SK-N-SH (cell line): ENCODE data around the gene TEK. TPM values are rescaled to one million over a fixed set of nuclear protein-coding genes. Genes with fewer than 3 reads are reported as not detected.
"Not testable (repeated sequence)": the region's sequence is repeated elsewhere in the genome, so short reads cannot be mapped to it uniquely, and the experiment has no call there.

Experiments used
- CTCF ChIA-PET: fragments of 300-600, 350-600 bp; formaldehyde crosslinking; extraction: SDS; loops from one replicate; lab custom pipeline; 2021; lab: Yijun Ruan, JAX
- POLR2A ChIA-PET: fragments of 350-600 bp; sonication (Branson Sonifier 250); formaldehyde crosslinking; extraction: SDS; loops from one replicate; lab custom pipeline; 2020; ENCODE audit warnings: antibody characterized with exemption, inconsistent platforms; lab: Yijun Ruan, JAX
- DNase-seq: peaks from one replicate; pipeline ENCODE4 v3.0.0; 2012
- H2AFZ ChIP-seq: fragments of 200-600 bp; sonication (generic); 2 replicates; pipeline ENCODE4 v1.8.1; 2016; ENCODE audit warnings: antibody characterized with exemption, mild to moderate bottlenecking, low read depth
- H3F3A ChIP-seq: fragments of 200-600 bp; sonication (generic); replicated peaks from 2 replicates; pipeline ENCODE3; 2016; ENCODE audit warnings: antibody characterized with exemption, mild to moderate bottlenecking; ENCODE audit not compliant: insufficient read depth
- H3K27ac ChIP-seq, 2 experiments: fragments of 200-500 bp in 1 of 2; fragments of 200-600 bp in 1 of 2; sonication (Bioruptor generic) in 1 of 2; sonication (generic), shearing (Covaris generic) in 1 of 2; 2 replicates each; pipeline versions ENCODE4 v1.5.1 to v1.6.1; 2014 to 2016; ENCODE audit warnings: low read depth in 2 of 2, inconsistent platforms in 1 of 2, low read length in 1 of 2, mild to moderate bottlenecking in 1 of 2, mixed read lengths in 1 of 2
- H3K27me3 ChIP-seq: fragments of 200-600 bp; sonication (generic), shearing (Covaris generic); 2 replicates; pipeline ENCODE4 v1.6.1; 2016; ENCODE audit warnings: mixed run types; ENCODE audit not compliant: insufficient read depth
- H3K36me3 ChIP-seq, 2 experiments: fragments of 200-500 bp in 1 of 2; fragments of 200-600 bp in 1 of 2; sonication (Bioruptor generic) in 1 of 2; sonication (generic) in 1 of 2; replicated peaks in 1 of 2; 2 replicates each; pipeline versions ENCODE3 to v1.5.1; 2014 to 2016; ENCODE audit warnings: low read length in 1 of 2, mild to moderate bottlenecking in 1 of 2; ENCODE audit not compliant: insufficient read depth in 2 of 2, control insufficient read depth in 1 of 2
- H3K4me1 ChIP-seq, 2 experiments: fragments of 200-500 bp in 1 of 2; fragments of 200-600 bp in 1 of 2; sonication (Bioruptor generic) in 1 of 2; sonication (generic), shearing (Covaris generic) in 1 of 2; 2 replicates each; pipeline versions ENCODE4 v1.5.1 to v1.6.1; 2014 to 2016; ENCODE audit warnings: low read depth in 1 of 2, low read length in 1 of 2, mixed run types in 1 of 2; ENCODE audit not compliant: insufficient read depth in 2 of 2, control insufficient read depth in 1 of 2
- H3K4me2 ChIP-seq: fragments of 200-600 bp; sonication (generic), shearing (Covaris generic); 2 replicates; pipeline ENCODE4 v1.6.1; 2017; ENCODE audit warnings: mixed run types
- H3K4me3 ChIP-seq, 2 experiments: fragments of 200-500 bp in 1 of 2; fragments of 200-600 bp in 1 of 2; sonication (Bioruptor generic) in 1 of 2; sonication (generic), shearing (Covaris generic) in 1 of 2; 2 replicates each; pipeline versions ENCODE4 v1.5.1 to v1.8.1; 2014 to 2016; ENCODE audit warnings: low read depth in 2 of 2, inconsistent platforms in 1 of 2, low read length in 1 of 2, mild to moderate bottlenecking in 1 of 2, mixed read lengths in 1 of 2, moderate library complexity in 1 of 2
- H3K79me2 ChIP-seq: fragments of 200-600 bp; sonication (generic); 2 replicates; pipeline ENCODE4 v1.8.1; 2017; ENCODE audit warnings: mild to moderate bottlenecking; ENCODE audit not compliant: insufficient read depth
- H3K9ac ChIP-seq: fragments of 200-600 bp; sonication (generic); 2 replicates; pipeline ENCODE4 v1.6.1; 2017; ENCODE audit warnings: mixed run types
- H3K9me2 ChIP-seq: fragments of 200-600 bp; sonication (generic); 2 replicates; pipeline ENCODE4 v1.6.1; 2017; ENCODE audit warnings: mixed run types
- H3K9me3 ChIP-seq: fragments of 200-600 bp; sonication (generic); 2 replicates; pipeline ENCODE4 v1.6.1; 2017; ENCODE audit warnings: mixed run types, mild to moderate bottlenecking, moderate library complexity
- H4K20me1 ChIP-seq: fragments of 200-600 bp; sonication (generic); 2 replicates; pipeline ENCODE4 v1.6.1; 2017; ENCODE audit warnings: mild to moderate bottlenecking, mixed run types; ENCODE audit not compliant: insufficient read depth
- ELF1 ChIP-seq: IDR thresholded peaks from 2 replicates; pipeline ENCODE4 v1.4.0; 2012
- FOXJ3 ChIP-seq: sonication (generic); formaldehyde crosslinking; IDR thresholded peaks from 2 replicates; pipeline ENCODE4 v1.5.1; 2020; ENCODE audit warnings: mild to moderate bottlenecking, missing genetic modification reagents
- FOXM1 ChIP-seq: IDR thresholded peaks from 2 replicates; pipeline ENCODE4 v1.4.0; 2012; ENCODE audit warnings: low read depth, mild to moderate bottlenecking
- GABPA ChIP-seq: IDR thresholded peaks from 2 replicates; pipeline ENCODE4 v1.4.0; 2012; ENCODE audit warnings: low read depth, mild to moderate bottlenecking
- GATA2 ChIP-seq: sonication (generic); formaldehyde crosslinking; IDR thresholded peaks from 2 replicates; pipeline ENCODE4 v1.5.0; 2020; ENCODE audit warnings: mild to moderate bottlenecking, missing genetic modification reagents
- JUND ChIP-seq: IDR thresholded peaks from 2 replicates; pipeline ENCODE4 v1.4.0; 2012
- MEF2A ChIP-seq: IDR thresholded peaks from 2 replicates; pipeline ENCODE4 v1.4.0; 2012; ENCODE audit warnings: low read depth, borderline replicate concordance
- NRF1 ChIP-seq: IDR thresholded peaks from 2 replicates; pipeline ENCODE4 v1.6.1; 2012; ENCODE audit warnings: low read depth, mild to moderate bottlenecking, low read length
- RFX5 ChIP-seq: IDR thresholded peaks from 2 replicates; pipeline ENCODE4 v1.6.1; 2012; ENCODE audit warnings: mild to moderate bottlenecking, improper control_type of control experiment, low read length
- RXRA ChIP-seq: IDR thresholded peaks from 2 replicates; pipeline ENCODE4 v1.4.0; 2012; ENCODE audit warnings: low read depth, mild to moderate bottlenecking, borderline replicate concordance
- TAF1 ChIP-seq: IDR thresholded peaks from 2 replicates; pipeline ENCODE4 v1.6.1; 2012; ENCODE audit warnings: low read depth, mild to moderate bottlenecking, low read length, moderate library complexity, borderline replicate concordance
- YY1 ChIP-seq: IDR thresholded peaks from 2 replicates; pipeline ENCODE4 v1.4.0; 2012; ENCODE audit warnings: low read depth, mild to moderate bottlenecking
- WGBS: methylation state at CpG from one replicate; pipeline ENCODE4 v1.1.6; 2017; ENCODE audit warnings: low lambda C conversion rate; 5-methylcytosine and 5-hydroxymethylcytosine counted together
- polyA plus RNA-seq, 3 experiments: library from polyadenylated mRNA; depleted of rRNA; stranded (reverse); fragments of >200 nt; gene quantifications; 2 replicates each; pipeline ENCODE4 v1.2.3, GENCODE V29; 2012
- TF ChIP-seq, protein P1 (sequence below): IDR thresholded peaks from 2 replicates; pipeline ENCODE4 v1.4.0; 2012; ENCODE audit warnings: low read depth
- TF ChIP-seq, protein P2 (sequence below): fragments of 150-350 bp; IDR thresholded peaks from 2 replicates; pipeline ENCODE4 v1.6.1; 2017; ENCODE audit warnings: antibody characterized with exemption, low read length, low read depth, borderline replicate concordance
- TF ChIP-seq, protein P3 (sequence below): IDR thresholded peaks from 2 replicates; pipeline ENCODE4 v1.6.1; 2012; ENCODE audit warnings: mild to moderate bottlenecking, low read depth, low read length, moderate library complexity
- TF ChIP-seq, protein P4 (sequence below): IDR thresholded peaks from 2 replicates; pipeline ENCODE4; 2012
- TF ChIP-seq, protein P5 (sequence below): fragments of 150-350 bp; IDR thresholded peaks from 2 replicates; pipeline ENCODE4 v1.6.1; 2016; ENCODE audit warnings: mild to moderate bottlenecking, low read depth, low read length
- TF ChIP-seq, protein P6 (sequence below): fragments of 200-600 bp; sonication (generic); IDR thresholded peaks from 2 replicates; pipeline ENCODE4 v1.6.1; 2017; ENCODE audit warnings: antibody characterized with exemption, mild to moderate bottlenecking, moderate library complexity

The TEK gene
- polyA plus RNA-seq, 1 of the 3 experiments (the other 2 are of a cell fraction), result 0.03 TPM

DNA sequence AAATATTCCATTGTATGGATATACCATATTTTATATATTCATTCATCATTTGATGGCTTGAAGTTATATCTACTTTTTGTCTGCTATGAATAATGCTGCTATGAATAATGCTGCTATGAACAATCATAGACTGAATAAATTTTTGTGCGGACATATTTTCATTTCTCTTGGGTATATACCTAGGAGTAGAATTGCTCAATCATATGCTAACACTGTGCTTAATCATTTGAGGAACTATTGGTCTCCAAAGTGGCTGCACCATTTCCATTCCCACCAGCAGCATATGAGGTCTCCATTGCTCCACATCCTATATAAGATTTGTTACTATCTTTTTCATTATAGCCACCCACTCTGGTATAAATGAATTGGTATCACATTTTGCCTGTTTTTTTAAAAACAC lies 18.3 kb upstream of the TEK start:
- Histone ChIP-seq H3K4me3 (no peak overlapping the region), H3K79me2 (no peaks in the 10 kb centered on the region), H2AFZ (no peak overlapping the region), H3K9me3 (no peaks in the 10 kb centered on the region), H3K27me3 (no peaks in the 10 kb centered on the region), H3K9me2 (no peaks in the 10 kb centered on the region), H3K36me3 (no peaks in the 10 kb centered on the region), H3K9ac (no peak overlapping the region), H3K4me2 (no peak overlapping the region), H3K4me1 (peaks cover 0 to 35% of the 10 kb centered on the region in 2 experiments), H4K20me1 (no peaks in the 10 kb centered on the region), H3K27ac (no peak overlapping the region), H3F3A (peaks cover 23% of the 10 kb centered on the region)
- ChIA-PET CTCF (no interaction called here), POLR2A (no interaction called here)
- TF ChIP-seq RFX5, result no peak
- no peak for TF ChIP-seq TAF1
- TF ChIP-seq, protein P1, sequence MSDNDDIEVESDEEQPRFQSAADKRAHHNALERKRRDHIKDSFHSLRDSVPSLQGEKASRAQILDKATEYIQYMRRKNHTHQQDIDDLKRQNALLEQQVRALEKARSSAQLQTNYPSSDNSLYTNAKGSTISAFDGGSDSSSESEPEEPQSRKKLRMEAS, result no peak
- no peak for TF ChIP-seq YY1
- TF ChIP-seq, protein P2, sequence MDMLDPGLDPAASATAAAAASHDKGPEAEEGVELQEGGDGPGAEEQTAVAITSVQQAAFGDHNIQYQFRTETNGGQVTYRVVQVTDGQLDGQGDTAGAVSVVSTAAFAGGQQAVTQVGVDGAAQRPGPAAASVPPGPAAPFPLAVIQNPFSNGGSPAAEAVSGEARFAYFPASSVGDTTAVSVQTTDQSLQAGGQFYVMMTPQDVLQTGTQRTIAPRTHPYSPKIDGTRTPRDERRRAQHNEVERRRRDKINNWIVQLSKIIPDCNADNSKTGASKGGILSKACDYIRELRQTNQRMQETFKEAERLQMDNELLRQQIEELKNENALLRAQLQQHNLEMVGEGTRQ, result no peak
- no peak for TF ChIP-seq FOXJ3 (CRISPR knock-in tag)
- no peak for TF ChIP-seq JUND
- TF ChIP-seq FOXM1, result no peak
- TF ChIP-seq, protein P3, sequence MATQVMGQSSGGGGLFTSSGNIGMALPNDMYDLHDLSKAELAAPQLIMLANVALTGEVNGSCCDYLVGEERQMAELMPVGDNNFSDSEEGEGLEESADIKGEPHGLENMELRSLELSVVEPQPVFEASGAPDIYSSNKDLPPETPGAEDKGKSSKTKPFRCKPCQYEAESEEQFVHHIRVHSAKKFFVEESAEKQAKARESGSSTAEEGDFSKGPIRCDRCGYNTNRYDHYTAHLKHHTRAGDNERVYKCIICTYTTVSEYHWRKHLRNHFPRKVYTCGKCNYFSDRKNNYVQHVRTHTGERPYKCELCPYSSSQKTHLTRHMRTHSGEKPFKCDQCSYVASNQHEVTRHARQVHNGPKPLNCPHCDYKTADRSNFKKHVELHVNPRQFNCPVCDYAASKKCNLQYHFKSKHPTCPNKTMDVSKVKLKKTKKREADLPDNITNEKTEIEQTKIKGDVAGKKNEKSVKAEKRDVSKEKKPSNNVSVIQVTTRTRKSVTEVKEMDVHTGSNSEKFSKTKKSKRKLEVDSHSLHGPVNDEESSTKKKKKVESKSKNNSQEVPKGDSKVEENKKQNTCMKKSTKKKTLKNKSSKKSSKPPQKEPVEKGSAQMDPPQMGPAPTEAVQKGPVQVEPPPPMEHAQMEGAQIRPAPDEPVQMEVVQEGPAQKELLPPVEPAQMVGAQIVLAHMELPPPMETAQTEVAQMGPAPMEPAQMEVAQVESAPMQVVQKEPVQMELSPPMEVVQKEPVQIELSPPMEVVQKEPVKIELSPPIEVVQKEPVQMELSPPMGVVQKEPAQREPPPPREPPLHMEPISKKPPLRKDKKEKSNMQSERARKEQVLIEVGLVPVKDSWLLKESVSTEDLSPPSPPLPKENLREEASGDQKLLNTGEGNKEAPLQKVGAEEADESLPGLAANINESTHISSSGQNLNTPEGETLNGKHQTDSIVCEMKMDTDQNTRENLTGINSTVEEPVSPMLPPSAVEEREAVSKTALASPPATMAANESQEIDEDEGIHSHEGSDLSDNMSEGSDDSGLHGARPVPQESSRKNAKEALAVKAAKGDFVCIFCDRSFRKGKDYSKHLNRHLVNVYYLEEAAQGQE, result no peak
- no peak for TF ChIP-seq RXRA
- TF ChIP-seq ELF1, result no peak
- TF ChIP-seq, protein P4, sequence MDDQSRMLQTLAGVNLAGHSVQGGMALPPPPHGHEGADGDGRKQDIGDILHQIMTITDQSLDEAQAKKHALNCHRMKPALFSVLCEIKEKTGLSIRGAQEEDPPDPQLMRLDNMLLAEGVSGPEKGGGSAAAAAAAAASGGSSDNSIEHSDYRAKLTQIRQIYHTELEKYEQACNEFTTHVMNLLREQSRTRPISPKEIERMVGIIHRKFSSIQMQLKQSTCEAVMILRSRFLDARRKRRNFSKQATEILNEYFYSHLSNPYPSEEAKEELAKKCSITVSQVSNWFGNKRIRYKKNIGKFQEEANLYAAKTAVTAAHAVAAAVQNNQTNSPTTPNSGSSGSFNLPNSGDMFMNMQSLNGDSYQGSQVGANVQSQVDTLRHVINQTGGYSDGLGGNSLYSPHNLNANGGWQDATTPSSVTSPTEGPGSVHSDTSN, result no peak
- TF ChIP-seq, protein P5, sequence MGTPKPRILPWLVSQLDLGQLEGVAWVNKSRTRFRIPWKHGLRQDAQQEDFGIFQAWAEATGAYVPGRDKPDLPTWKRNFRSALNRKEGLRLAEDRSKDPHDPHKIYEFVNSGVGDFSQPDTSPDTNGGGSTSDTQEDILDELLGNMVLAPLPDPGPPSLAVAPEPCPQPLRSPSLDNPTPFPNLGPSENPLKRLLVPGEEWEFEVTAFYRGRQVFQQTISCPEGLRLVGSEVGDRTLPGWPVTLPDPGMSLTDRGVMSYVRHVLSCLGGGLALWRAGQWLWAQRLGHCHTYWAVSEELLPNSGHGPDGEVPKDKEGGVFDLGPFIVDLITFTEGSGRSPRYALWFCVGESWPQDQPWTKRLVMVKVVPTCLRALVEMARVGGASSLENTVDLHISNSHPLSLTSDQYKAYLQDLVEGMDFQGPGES, result no peak
- TF ChIP-seq NRF1, result no peak
- no peak for TF ChIP-seq MEF2A
- no peak for TF ChIP-seq GATA2
- TF ChIP-seq, protein P6, sequence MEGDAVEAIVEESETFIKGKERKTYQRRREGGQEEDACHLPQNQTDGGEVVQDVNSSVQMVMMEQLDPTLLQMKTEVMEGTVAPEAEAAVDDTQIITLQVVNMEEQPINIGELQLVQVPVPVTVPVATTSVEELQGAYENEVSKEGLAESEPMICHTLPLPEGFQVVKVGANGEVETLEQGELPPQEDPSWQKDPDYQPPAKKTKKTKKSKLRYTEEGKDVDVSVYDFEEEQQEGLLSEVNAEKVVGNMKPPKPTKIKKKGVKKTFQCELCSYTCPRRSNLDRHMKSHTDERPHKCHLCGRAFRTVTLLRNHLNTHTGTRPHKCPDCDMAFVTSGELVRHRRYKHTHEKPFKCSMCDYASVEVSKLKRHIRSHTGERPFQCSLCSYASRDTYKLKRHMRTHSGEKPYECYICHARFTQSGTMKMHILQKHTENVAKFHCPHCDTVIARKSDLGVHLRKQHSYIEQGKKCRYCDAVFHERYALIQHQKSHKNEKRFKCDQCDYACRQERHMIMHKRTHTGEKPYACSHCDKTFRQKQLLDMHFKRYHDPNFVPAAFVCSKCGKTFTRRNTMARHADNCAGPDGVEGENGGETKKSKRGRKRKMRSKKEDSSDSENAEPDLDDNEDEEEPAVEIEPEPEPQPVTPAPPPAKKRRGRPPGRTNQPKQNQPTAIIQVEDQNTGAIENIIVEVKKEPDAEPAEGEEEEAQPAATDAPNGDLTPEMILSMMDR, result no peak
- TF ChIP-seq GABPA, result no peak
- DNase-seq, result no peak
- 93% methylated on average over 1 of the region's 1 CpG for WGBS

DNA sequence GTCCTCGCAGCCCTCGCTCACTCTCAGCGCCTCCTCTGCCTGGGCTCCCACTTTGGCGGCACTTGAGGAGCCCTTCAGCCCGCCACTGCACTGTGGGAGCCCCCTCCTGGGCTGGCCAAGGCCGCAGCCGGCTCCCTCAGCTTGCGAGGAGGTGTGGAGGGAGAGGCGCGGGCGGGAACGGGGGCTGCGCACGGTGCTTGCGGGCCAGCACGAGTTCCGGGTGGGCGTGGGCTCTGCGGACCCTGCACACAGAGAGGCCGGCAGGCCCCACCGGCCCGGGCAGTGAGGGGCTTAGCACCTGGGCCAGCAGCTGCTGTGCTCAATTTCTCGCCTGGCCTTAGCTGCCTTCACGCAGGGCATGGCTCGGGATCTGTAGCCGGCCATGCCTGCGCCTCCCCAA lies 16.5 kb upstream of the TEK start:
- H2AFZ ChIP-seq, CTCF ChIA-PET, DNase-seq, H3K4me3 ChIP-seq, H3K79me2 ChIP-seq, H3K27ac ChIP-seq, H3K36me3 ChIP-seq, H3K4me2 ChIP-seq, POLR2A ChIA-PET, H3K9me2 ChIP-seq, H3K9me3 ChIP-seq, H3K9ac ChIP-seq, H3K27me3 ChIP-seq, H4K20me1 ChIP-seq: not testable (repeated sequence)
- Histone ChIP-seq H3F3A (peaks cover 12% of the 10 kb centered on the region), H3K4me1 (peaks cover 0 to 28% of the 10 kb centered on the region in 2 experiments; a peak in 3 of 4 replicates)
- WGBS, result 94% methylated on average over 9 of the region's 27 CpGs
